SK-N-MC (cell line): ENCODE data around the gene SPINK4.

Experiments used
- EZH2 ChIP-seq: fragments of 200-600 bp; sonication (generic); IDR thresholded peaks from one replicate; pipeline ENCODE4 v1.6.1; 2017; ENCODE audit warnings: antibody characterized with exemption
- POLR2AphosphoS5 ChIP-seq: IDR thresholded peaks from 2 replicates; pipeline ENCODE4 v1.6.1; 2012; ENCODE audit warnings: mild to moderate bottlenecking, low read depth, low read length, borderline replicate concordance

DNA sequence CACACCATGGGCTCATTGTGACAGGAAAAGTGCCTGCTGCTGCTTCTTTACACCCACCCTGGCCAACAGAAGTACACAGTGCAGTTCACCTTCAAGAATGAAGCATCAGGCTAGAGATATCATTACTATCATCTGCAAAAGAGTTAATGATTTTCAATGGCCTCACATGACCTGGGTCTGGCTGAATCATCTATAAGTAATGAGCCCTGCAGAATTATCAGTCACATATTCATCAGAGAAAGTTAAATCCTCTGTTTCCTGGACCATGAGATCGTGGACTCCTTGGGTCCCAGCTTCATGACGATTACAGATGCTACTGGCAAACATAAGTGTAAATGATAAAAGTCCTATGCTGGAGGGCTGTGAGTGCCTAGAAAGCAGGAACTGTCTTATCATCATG, 16.3 kb downstream of the SPINK4 start:
- no peak for TF ChIP-seq EZH2
- no peak for TF ChIP-seq POLR2AphosphoS5
